K562 (cell line): Measurements from ENCODE around the gene TRMT1. TPM values are rescaled to one million over a fixed set of nuclear protein-coding genes. Genes with fewer than 3 reads are reported as not detected.

Experiments
- CBX8 ChIP-seq: fragments of 200-600 bp; sonication (generic); IDR thresholded peaks from 2 replicates; pipeline ENCODE4 v1.6.1; 2012; ENCODE audit warnings: borderline replicate concordance, mixed run types, low read depth, mild to moderate bottlenecking, moderate library complexity, mixed read lengths, low read length, control low read depth, inconsistent platforms; ENCODE audit not compliant: poor library complexity, severe bottlenecking; ENCODE audit errors: extremely low read depth
- FOXO4 ChIP-seq: fragments of 450-650 bp; formaldehyde crosslinking; IDR thresholded peaks from 2 replicates; pipeline ENCODE4 v1.4.0; 2020; ENCODE audit warnings: mild to moderate bottlenecking, moderate library complexity
- KLF1 ChIP-seq: fragments of 450-650 bp; IDR thresholded peaks from 2 replicates; pipeline ENCODE4 v1.6.1; 2016; ENCODE audit warnings: missing genetic modification characterization, missing compliant biosample characterization
- TBP ChIP-seq: optimal IDR thresholded peaks from 2 replicates; pipeline ENCODE3; 2011; ENCODE audit warnings: low read depth, low read length, improper control_type of control experiment
- TEAD1 ChIP-seq, 2 experiments: fragments of 450-650 bp in 1 of 2; sonication (generic) in 1 of 2; formaldehyde crosslinking; IDR thresholded peaks; 2 replicates each; pipeline versions ENCODE4 v1.4.0 to v1.8.0; 2020 to 2022; ENCODE audit warnings: mild to moderate bottlenecking in 2 of 2, missing genetic modification reagents in 1 of 2
- WHSC1 ChIP-seq: IDR thresholded peaks from one replicate; pipeline ENCODE4 v1.6.1; 2012; ENCODE audit warnings: low read length, control low read depth, inconsistent platforms
- polyA plus RNA-seq, 8 experiments: library from polyadenylated mRNA; depleted of rRNA in 4 of 8; stranded (reverse) in 5 of 8; unstranded in 3 of 8; fragments of >200 nt; fragmentation: Nextera tagmentation in 2 of 8; fragmentation: Illumina TruSeq in 1 of 8; extraction: Ambion mirVana in 2 of 8; extraction: Trizol in 1 of 8; gene quantifications; 2 replicates each; pipeline versions ENCODE4 v1.2.1 to v1.2.3, GENCODE V29; 2011 to 2014; ENCODE audit warnings: inconsistent platforms in 1 of 8, missing spikeins in 1 of 8
- total RNA-seq, 7 experiments: library from RNA; depleted of rRNA in 6 of 7; stranded (reverse); fragments of >200 nt in 6 of 7; fragmentation: Illumina TruSeq in 2 of 7; extraction: Trizol in 2 of 7; gene quantifications; 2 replicates each; pipeline versions ENCODE4 v1.2.1 to v1.2.3, GENCODE V29; 2011 to 2021; ENCODE audit warnings: low replicate concordance in 1 of 7
- TF ChIP-seq, protein P1 (sequence below): fragments of 450-650 bp; IDR thresholded peaks from 2 replicates; pipeline ENCODE4 v1.6.1; 2016; ENCODE audit warnings: mild to moderate bottlenecking, moderate library complexity
- TF ChIP-seq, protein P2 (sequence below): fragments of 250-450 bp; sonication (Bioruptor Pico); IDR thresholded peaks from 2 replicates; pipeline ENCODE4 v1.4.0; 2020; ENCODE audit warnings: mild to moderate bottlenecking, moderate library complexity
- TF ChIP-seq, protein P3 (sequence below): fragments of 450-650 bp; formaldehyde crosslinking; conservative IDR thresholded peaks from 2 replicates; pipeline ENCODE4 v1.4.0; 2022; ENCODE audit warnings: mild to moderate bottlenecking, missing genetic modification characterization

The TRMT1 gene
- total and polyA plus RNA-seq, 9 of the 15 experiments (the other 6 are each of a cell fraction or from before 2014, with no cell fraction given): 5.8 to 158 (median 54.3) TPM

DNA sequence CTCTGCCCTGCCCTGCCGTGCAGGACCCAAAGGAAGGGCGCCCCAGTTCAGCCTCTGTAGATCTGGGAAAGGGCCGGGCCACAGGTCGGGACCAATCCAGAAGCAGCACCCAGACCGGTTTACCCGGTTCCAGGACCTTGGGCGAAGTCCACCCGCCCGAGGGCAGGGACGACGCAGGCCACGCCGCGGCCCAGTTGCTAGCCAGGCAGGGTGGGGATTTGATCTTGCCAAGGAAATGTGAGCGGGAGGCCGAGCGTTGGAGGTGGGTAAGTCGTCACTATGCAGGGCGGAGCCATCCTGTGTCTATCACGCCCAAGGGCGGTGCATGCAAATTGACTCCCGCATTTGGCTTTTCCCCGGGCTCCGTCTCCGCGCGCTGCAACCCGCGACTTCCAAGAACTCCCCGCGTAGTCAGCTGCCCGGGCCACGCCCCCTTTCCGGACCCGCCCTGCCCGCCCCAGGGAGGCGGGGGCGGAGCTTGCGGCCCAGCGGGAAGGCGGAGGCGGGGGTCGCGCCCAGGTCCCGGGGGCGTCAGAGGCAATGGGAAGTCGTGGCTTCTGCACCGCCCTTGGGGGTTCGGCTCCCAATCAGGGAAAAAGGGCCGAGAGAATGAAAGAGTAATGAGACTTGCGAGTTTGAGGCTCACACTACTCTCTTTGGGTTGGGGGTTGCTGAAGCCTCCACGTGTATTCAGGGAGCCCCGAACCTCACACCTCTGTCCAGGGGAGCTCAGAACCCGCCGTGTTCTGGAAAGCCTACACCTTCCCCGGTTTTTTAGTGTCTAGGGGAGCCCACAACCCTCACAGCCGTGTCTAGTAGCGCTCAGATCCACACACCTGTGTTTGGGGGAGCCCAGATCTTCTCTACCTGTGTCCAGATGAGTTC is 46.4 kb upstream of the TRMT1 start (continued):
- TF ChIP-seq, protein P1, sequence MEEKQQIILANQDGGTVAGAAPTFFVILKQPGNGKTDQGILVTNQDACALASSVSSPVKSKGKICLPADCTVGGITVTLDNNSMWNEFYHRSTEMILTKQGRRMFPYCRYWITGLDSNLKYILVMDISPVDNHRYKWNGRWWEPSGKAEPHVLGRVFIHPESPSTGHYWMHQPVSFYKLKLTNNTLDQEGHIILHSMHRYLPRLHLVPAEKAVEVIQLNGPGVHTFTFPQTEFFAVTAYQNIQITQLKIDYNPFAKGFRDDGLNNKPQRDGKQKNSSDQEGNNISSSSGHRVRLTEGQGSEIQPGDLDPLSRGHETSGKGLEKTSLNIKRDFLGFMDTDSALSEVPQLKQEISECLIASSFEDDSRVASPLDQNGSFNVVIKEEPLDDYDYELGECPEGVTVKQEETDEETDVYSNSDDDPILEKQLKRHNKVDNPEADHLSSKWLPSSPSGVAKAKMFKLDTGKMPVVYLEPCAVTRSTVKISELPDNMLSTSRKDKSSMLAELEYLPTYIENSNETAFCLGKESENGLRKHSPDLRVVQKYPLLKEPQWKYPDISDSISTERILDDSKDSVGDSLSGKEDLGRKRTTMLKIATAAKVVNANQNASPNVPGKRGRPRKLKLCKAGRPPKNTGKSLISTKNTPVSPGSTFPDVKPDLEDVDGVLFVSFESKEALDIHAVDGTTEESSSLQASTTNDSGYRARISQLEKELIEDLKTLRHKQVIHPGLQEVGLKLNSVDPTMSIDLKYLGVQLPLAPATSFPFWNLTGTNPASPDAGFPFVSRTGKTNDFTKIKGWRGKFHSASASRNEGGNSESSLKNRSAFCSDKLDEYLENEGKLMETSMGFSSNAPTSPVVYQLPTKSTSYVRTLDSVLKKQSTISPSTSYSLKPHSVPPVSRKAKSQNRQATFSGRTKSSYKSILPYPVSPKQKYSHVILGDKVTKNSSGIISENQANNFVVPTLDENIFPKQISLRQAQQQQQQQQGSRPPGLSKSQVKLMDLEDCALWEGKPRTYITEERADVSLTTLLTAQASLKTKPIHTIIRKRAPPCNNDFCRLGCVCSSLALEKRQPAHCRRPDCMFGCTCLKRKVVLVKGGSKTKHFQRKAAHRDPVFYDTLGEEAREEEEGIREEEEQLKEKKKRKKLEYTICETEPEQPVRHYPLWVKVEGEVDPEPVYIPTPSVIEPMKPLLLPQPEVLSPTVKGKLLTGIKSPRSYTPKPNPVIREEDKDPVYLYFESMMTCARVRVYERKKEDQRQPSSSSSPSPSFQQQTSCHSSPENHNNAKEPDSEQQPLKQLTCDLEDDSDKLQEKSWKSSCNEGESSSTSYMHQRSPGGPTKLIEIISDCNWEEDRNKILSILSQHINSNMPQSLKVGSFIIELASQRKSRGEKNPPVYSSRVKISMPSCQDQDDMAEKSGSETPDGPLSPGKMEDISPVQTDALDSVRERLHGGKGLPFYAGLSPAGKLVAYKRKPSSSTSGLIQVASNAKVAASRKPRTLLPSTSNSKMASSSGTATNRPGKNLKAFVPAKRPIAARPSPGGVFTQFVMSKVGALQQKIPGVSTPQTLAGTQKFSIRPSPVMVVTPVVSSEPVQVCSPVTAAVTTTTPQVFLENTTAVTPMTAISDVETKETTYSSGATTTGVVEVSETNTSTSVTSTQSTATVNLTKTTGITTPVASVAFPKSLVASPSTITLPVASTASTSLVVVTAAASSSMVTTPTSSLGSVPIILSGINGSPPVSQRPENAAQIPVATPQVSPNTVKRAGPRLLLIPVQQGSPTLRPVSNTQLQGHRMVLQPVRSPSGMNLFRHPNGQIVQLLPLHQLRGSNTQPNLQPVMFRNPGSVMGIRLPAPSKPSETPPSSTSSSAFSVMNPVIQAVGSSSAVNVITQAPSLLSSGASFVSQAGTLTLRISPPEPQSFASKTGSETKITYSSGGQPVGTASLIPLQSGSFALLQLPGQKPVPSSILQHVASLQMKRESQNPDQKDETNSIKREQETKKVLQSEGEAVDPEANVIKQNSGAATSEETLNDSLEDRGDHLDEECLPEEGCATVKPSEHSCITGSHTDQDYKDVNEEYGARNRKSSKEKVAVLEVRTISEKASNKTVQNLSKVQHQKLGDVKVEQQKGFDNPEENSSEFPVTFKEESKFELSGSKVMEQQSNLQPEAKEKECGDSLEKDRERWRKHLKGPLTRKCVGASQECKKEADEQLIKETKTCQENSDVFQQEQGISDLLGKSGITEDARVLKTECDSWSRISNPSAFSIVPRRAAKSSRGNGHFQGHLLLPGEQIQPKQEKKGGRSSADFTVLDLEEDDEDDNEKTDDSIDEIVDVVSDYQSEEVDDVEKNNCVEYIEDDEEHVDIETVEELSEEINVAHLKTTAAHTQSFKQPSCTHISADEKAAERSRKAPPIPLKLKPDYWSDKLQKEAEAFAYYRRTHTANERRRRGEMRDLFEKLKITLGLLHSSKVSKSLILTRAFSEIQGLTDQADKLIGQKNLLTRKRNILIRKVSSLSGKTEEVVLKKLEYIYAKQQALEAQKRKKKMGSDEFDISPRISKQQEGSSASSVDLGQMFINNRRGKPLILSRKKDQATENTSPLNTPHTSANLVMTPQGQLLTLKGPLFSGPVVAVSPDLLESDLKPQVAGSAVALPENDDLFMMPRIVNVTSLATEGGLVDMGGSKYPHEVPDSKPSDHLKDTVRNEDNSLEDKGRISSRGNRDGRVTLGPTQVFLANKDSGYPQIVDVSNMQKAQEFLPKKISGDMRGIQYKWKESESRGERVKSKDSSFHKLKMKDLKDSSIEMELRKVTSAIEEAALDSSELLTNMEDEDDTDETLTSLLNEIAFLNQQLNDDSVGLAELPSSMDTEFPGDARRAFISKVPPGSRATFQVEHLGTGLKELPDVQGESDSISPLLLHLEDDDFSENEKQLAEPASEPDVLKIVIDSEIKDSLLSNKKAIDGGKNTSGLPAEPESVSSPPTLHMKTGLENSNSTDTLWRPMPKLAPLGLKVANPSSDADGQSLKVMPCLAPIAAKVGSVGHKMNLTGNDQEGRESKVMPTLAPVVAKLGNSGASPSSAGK: peak; percentile 75
- TF ChIP-seq, protein P2, sequence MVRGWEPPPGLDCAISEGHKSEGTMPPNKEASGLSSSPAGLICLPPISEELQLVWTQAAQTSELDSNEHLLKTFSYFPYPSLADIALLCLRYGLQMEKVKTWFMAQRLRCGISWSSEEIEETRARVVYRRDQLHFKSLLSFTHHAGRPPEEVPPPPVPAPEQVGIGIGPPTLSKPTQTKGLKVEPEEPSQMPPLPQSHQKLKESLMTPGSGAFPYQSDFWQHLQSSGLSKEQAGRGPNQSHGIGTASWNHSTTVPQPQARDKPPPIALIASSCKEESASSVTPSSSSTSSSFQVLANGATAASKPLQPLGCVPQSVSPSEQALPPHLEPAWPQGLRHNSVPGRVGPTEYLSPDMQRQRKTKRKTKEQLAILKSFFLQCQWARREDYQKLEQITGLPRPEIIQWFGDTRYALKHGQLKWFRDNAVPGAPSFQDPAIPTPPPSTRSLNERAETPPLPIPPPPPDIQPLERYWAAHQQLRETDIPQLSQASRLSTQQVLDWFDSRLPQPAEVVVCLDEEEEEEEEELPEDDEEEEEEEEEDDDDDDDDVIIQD (CRISPR knock-in tag): 0 out of 2 replicates have a peak, but pooled peaks have one; percentile 47
- TF ChIP-seq TBP (no peak), CBX8 (no peak), FOXO4 (CRISPR knock-in tag) (peak; percentile 71; the same call in 1 of the 2 replicates), KLF1 (0 out of 2 replicates have a peak, but pooled peaks have one; percentile 25), TEAD1 (CRISPR knock-in tag; IDR thresholded peaks at IDR 0.05) (peak in 1 of 2 experiments; percentile 77; a peak in 1 of 4 replicates), WHSC1 (no peak)
- TF ChIP-seq, protein P3, sequence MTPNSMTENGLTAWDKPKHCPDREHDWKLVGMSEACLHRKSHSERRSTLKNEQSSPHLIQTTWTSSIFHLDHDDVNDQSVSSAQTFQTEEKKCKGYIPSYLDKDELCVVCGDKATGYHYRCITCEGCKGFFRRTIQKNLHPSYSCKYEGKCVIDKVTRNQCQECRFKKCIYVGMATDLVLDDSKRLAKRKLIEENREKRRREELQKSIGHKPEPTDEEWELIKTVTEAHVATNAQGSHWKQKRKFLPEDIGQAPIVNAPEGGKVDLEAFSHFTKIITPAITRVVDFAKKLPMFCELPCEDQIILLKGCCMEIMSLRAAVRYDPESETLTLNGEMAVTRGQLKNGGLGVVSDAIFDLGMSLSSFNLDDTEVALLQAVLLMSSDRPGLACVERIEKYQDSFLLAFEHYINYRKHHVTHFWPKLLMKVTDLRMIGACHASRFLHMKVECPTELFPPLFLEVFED (CRISPR knock-in tag): peak; percentile 76; the same call in 1 of the 2 replicates
